H9 (cell line): ENCODE results near the gene PNMA8C. TPM values are rescaled to one million over a fixed set of nuclear protein-coding genes. Genes with fewer than 3 reads are reported as not detected.
"Not testable (repeated sequence)": the region's sequence is repeated elsewhere in the genome, so short reads cannot be mapped to it uniquely, and the experiment has no call there.

ENCODE experiments used
- DNase-seq: peaks from one replicate; pipeline ENCODE4 v3.0.0-alpha.2; 2017
- H2AFZ ChIP-seq: one replicate; pipeline ENCODE4 v1.6.1; 2013; ENCODE audit warnings: mild to moderate bottlenecking, low read length, control low read depth, moderate library complexity
- H2AK5ac ChIP-seq: 2 replicates; pipeline ENCODE4 v1.6.1; 2013; ENCODE audit warnings: low read length, control low read depth, mixed read lengths; ENCODE audit not compliant: insufficient read length
- H2BK120ac ChIP-seq: one replicate; pipeline ENCODE4 v1.6.1; 2013; ENCODE audit warnings: low read depth, mild to moderate bottlenecking, low read length, control low read depth, inconsistent platforms; ENCODE audit not compliant: poor library complexity, severe bottlenecking
- H2BK12ac ChIP-seq: 2 replicates; pipeline ENCODE4 v1.6.1; 2013; ENCODE audit warnings: low read length, control low read depth, mixed read lengths, low read depth; ENCODE audit not compliant: insufficient read length
- H2BK15ac ChIP-seq: 2 replicates; pipeline ENCODE4 v1.6.1; 2013; ENCODE audit warnings: low read depth, low read length, control low read depth
- H2BK20ac ChIP-seq: one replicate; pipeline ENCODE4 v1.6.1; 2013; ENCODE audit warnings: low read depth, mild to moderate bottlenecking, low read length, control low read depth, inconsistent platforms; ENCODE audit not compliant: poor library complexity, severe bottlenecking
- H2BK5ac ChIP-seq: 2 replicates; pipeline ENCODE4 v1.6.1; 2013; ENCODE audit warnings: low read length, control low read depth, mixed read lengths; ENCODE audit not compliant: insufficient read length
- H3K14ac ChIP-seq: 2 replicates; pipeline ENCODE4 v1.6.1; 2013; ENCODE audit warnings: low read length, control low read depth; ENCODE audit not compliant: insufficient read depth
- H3K18ac ChIP-seq: 2 replicates; pipeline ENCODE4 v1.6.1; 2013; ENCODE audit warnings: low read depth, mild to moderate bottlenecking, mixed read lengths, low read length, control low read depth; ENCODE audit not compliant: insufficient read length
- H3K23ac ChIP-seq: 2 replicates; pipeline ENCODE4 v1.6.1; 2013; ENCODE audit warnings: low read length, control low read depth, mixed read lengths, low read depth; ENCODE audit not compliant: insufficient read length
- H3K23me2 ChIP-seq: 2 replicates; pipeline ENCODE4 v1.6.1; 2013; ENCODE audit warnings: low read depth, mild to moderate bottlenecking, mixed read lengths, low read length, control low read depth; ENCODE audit not compliant: insufficient read length, poor library complexity, severe bottlenecking
- H3K27ac ChIP-seq: 2 replicates; pipeline ENCODE4 v1.5.1; 2013; ENCODE audit warnings: low read length, control low read depth, mixed read lengths, low read depth; ENCODE audit not compliant: insufficient read length
- H3K27me3 ChIP-seq: 2 replicates; pipeline ENCODE4 v1.6.1; 2013; ENCODE audit warnings: low read length, control low read depth, inconsistent platforms; ENCODE audit not compliant: insufficient read depth
- H3K4ac ChIP-seq: 2 replicates; pipeline ENCODE4 v1.6.1; 2013; ENCODE audit warnings: low read depth, mild to moderate bottlenecking, control low read depth, inconsistent platforms, low read length, moderate library complexity
- H3K4me1 ChIP-seq: 2 replicates; pipeline ENCODE4 v1.6.1; 2013; ENCODE audit warnings: low read length, control low read depth, inconsistent platforms; ENCODE audit not compliant: insufficient read depth
- H3K4me2 ChIP-seq: 2 replicates; pipeline ENCODE4 v1.6.1; 2013; ENCODE audit warnings: low read length, control low read depth, mixed read lengths; ENCODE audit not compliant: insufficient read length, insufficient read depth
- H3K56ac ChIP-seq: 2 replicates; pipeline ENCODE4 v1.6.1; 2013; ENCODE audit warnings: low read depth, mild to moderate bottlenecking, mixed read lengths, low read length, control low read depth; ENCODE audit not compliant: insufficient read length
- H3K79me1 ChIP-seq: 2 replicates; pipeline ENCODE4 v1.6.1; 2013; ENCODE audit warnings: low read depth, mild to moderate bottlenecking, moderate library complexity, low read length, control low read depth, inconsistent platforms; ENCODE audit not compliant: insufficient read depth, poor library complexity, severe bottlenecking
- H3K79me2 ChIP-seq: 2 replicates; pipeline ENCODE4 v1.6.1; 2013; ENCODE audit warnings: low read length, control low read depth, inconsistent platforms; ENCODE audit not compliant: insufficient read depth
- H3K9ac ChIP-seq: 2 replicates; pipeline ENCODE4 v1.6.1; 2013; ENCODE audit warnings: low read length, control low read depth, mixed read lengths; ENCODE audit not compliant: insufficient read length; ENCODE audit errors: extremely low read depth
- H3K9me3 ChIP-seq: one replicate; pipeline ENCODE4 v1.6.1; 2013; ENCODE audit warnings: low read depth, low read length, inconsistent platforms; ENCODE audit not compliant: control insufficient read depth
- H3T11ph ChIP-seq: one replicate; pipeline ENCODE4 v1.6.1; 2013; ENCODE audit warnings: mild to moderate bottlenecking, low read length, control low read depth, inconsistent platforms
- H4K20me1 ChIP-seq: one replicate; pipeline ENCODE4 v1.6.1; 2013; ENCODE audit not compliant: control insufficient read depth, insufficient read length, insufficient read depth
- H4K5ac ChIP-seq: 2 replicates; pipeline ENCODE4 v1.6.1; 2013; ENCODE audit warnings: low read depth, mild to moderate bottlenecking, mixed read lengths, low read length, control low read depth; ENCODE audit not compliant: insufficient read length
- H4K8ac ChIP-seq: replicated peaks from 2 replicates; pipeline ENCODE4 v1.6.1; 2013; ENCODE audit warnings: low read length, control low read depth, mixed read lengths, low read depth; ENCODE audit not compliant: insufficient read length
- H4K91ac ChIP-seq: 2 replicates; pipeline ENCODE4 v1.6.1; 2013; ENCODE audit warnings: low read depth, mild to moderate bottlenecking, moderate library complexity, mixed read lengths, low read length, control low read depth; ENCODE audit not compliant: insufficient read length
- H3K27ac Mint-ChIP-seq, 3 experiments: 2 replicates in 2 of 3; 3 replicates in 1 of 3; pipeline ENCODE4 v1.8.0; 2020 to 2021; ENCODE audit warnings: mixed read lengths in 3 of 3, mild to moderate bottlenecking in 1 of 3, moderate library complexity in 1 of 3
- H3K27me3 Mint-ChIP-seq: 2 replicates; pipeline ENCODE4 v1.8.0; 2021; ENCODE audit warnings: low read depth, mild to moderate bottlenecking, moderate library complexity, mixed read lengths
- H3K36me3 Mint-ChIP-seq, 3 experiments: 2 replicates in 2 of 3; 3 replicates in 1 of 3; pipeline ENCODE4 v1.8.0; 2020 to 2021; ENCODE audit warnings: low read depth in 3 of 3, mixed read lengths in 3 of 3; ENCODE audit not compliant: insufficient read depth in 1 of 3
- H3K4me1 Mint-ChIP-seq, 2 experiments: 2 replicates each; pipeline ENCODE4 v1.8.0; 2020; ENCODE audit warnings: mixed read lengths in 2 of 2
- H3K4me3 Mint-ChIP-seq, 2 experiments: 2 replicates in 1 of 2; 3 replicates in 1 of 2; pipeline ENCODE4 v1.8.0; 2020 to 2021; ENCODE audit warnings: mild to moderate bottlenecking in 2 of 2, mixed read lengths in 2 of 2, moderate library complexity in 1 of 2
- H3K9me3 Mint-ChIP-seq, 2 experiments: 2 replicates in 1 of 2; 3 replicates in 1 of 2; pipeline ENCODE4 v1.8.0; 2020; ENCODE audit warnings: mild to moderate bottlenecking in 2 of 2, mixed read lengths in 2 of 2, moderate library complexity in 1 of 2
- WGBS: extraction: QIAGEN DNeasy Blood & Tissue Kit; methylation state at CpG from one replicate; pipeline ENCODE4 v1.1.7; 2013; ENCODE audit warnings: missing lambda C conversion rate, low lambda C conversion rate, mixed read lengths; ENCODE audit not compliant: insufficient read length; ENCODE audit errors: extremely low coverage; 5-methylcytosine and 5-hydroxymethylcytosine counted together
- total RNA-seq: library from RNA; stranded (reverse); gene quantifications from 2 replicates; pipeline ENCODE4 v1.2.1, GENCODE V29; 2021
- TF ChIP-seq, protein P1 (sequence below): fragments of 200-600 bp; sonication (generic); conservative IDR thresholded peaks from 3 replicates; pipeline ENCODE4 v1.8.0; 2021; ENCODE audit warnings: antibody characterized with exemption, mild to moderate bottlenecking

PNMA8C gene
- total RNA-seq, 1 experiment from 2014 or later = 1.8 TPM

DNA sequence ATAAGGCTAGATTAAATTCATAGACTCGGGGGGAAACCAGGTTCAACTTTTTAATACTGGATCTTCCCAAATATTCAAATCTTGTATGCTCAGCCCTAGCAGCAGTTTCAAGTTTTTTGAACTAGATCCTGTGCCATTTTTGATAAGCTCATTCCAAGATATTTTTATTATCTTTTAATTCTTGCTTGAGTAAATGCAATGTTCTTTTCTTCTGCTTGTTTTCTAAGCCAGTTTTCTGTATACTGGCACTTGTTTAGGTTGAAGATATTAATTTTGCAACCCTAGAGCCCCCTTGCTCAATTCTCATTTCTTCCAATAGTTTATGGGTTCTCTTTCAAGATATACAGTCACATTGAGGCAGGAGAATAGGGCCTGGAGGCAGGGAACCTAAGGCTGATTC is 13.1 kb upstream of the PNMA8C start:
- Histone ChIP-seq H4K5ac (no peak overlapping the region), H2AFZ (no peak overlapping the region), H2AK5ac (no peak overlapping the region), H3K4me2 (no peak overlapping the region), H3T11ph (no peak overlapping the region), H3K18ac (no peak overlapping the region), H2BK20ac (no peak overlapping the region), H3K56ac (no peak overlapping the region), H2BK15ac (no peak overlapping the region), H2BK5ac (no peak overlapping the region), H4K8ac (no peak overlapping the region), H3K23ac (no peak overlapping the region), H3K14ac (no peak overlapping the region), H3K79me1 (no peaks in the 10 kb centered on the region), H3K27ac (no peak overlapping the region), H3K9me3 (no peaks in the 10 kb centered on the region), H3K27me3 (no peaks in the 10 kb centered on the region), H2BK12ac (no peak overlapping the region), H4K20me1 (no peaks in the 10 kb centered on the region), H2BK120ac (no peak overlapping the region), H3K79me2 (no peaks in the 10 kb centered on the region), H3K4ac (no peak overlapping the region), H3K23me2 (no peaks in the 10 kb centered on the region), H4K91ac (no peak overlapping the region), H3K9ac (no peak overlapping the region), H3K4me1 (no peaks in the 10 kb centered on the region)
- Mint-ChIP-seq H3K4me1 (no peaks in the 10 kb centered on the region), H3K27ac (peak overlapping the region in 1 of 3 experiments; percentile 31; a peak in 1 of 7 replicates), H3K36me3 (no peaks in the 10 kb centered on the region), H3K27me3 (no peaks in the 10 kb centered on the region), H3K4me3 (no peak overlapping the region), H3K9me3 (no peaks in the 10 kb centered on the region)
- WGBS = no CpG with 5 or more reads among the region's 1 CpG
- TF ChIP-seq, protein P1, sequence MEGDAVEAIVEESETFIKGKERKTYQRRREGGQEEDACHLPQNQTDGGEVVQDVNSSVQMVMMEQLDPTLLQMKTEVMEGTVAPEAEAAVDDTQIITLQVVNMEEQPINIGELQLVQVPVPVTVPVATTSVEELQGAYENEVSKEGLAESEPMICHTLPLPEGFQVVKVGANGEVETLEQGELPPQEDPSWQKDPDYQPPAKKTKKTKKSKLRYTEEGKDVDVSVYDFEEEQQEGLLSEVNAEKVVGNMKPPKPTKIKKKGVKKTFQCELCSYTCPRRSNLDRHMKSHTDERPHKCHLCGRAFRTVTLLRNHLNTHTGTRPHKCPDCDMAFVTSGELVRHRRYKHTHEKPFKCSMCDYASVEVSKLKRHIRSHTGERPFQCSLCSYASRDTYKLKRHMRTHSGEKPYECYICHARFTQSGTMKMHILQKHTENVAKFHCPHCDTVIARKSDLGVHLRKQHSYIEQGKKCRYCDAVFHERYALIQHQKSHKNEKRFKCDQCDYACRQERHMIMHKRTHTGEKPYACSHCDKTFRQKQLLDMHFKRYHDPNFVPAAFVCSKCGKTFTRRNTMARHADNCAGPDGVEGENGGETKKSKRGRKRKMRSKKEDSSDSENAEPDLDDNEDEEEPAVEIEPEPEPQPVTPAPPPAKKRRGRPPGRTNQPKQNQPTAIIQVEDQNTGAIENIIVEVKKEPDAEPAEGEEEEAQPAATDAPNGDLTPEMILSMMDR = no peak
- no peak for DNase-seq

DNA sequence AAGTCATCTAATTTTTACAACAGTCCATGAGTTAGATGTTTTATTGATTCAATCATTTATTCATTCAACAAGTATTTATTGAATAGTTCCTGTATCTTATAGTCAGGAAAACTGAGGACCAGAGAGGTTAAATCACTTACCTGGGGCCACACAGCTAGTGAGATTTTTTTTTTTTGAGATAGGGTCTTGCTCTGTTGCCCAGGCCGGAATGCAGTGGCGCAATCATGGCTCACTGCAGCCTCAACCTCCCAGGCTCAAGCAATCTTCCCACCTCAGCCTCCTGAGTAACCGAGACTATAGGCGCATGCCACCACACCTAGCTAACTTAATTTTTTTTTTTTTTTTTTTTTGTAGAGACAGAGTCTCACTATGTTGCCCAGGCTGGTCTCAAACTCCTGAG is 7.0 kb upstream of the PNMA8C start:
- H3K9me3 ChIP-seq, H3K27me3 ChIP-seq, H3K36me3 Mint-ChIP-seq, H3K4me1 Mint-ChIP-seq, H3K4ac ChIP-seq, H3K9me3 Mint-ChIP-seq, H3K23me2 ChIP-seq, H3T11ph ChIP-seq, H4K8ac ChIP-seq, H3K79me2 ChIP-seq, H2BK12ac ChIP-seq, H2AK5ac ChIP-seq, H3K4me2 ChIP-seq, H3K27ac Mint-ChIP-seq, H2BK15ac ChIP-seq, H3K18ac ChIP-seq, H2BK120ac ChIP-seq, H3K4me3 Mint-ChIP-seq, H2AFZ ChIP-seq, H4K91ac ChIP-seq, H3K27me3 Mint-ChIP-seq, H3K79me1 ChIP-seq, H3K4me1 ChIP-seq, DNase-seq, H4K20me1 ChIP-seq, H4K5ac ChIP-seq, H2BK5ac ChIP-seq, H3K23ac ChIP-seq, H3K9ac ChIP-seq, H3K27ac ChIP-seq, H3K56ac ChIP-seq, H2BK20ac ChIP-seq, H3K14ac ChIP-seq: not testable (repeated sequence)
- no CpG with 5 or more reads among the region's 4 CpGs for WGBS
